Mesendoderm (in vitro differentiated cells): ENCODE results near the gene TIAM1.

Source experiments
- DNase-seq: peaks from one replicate; pipeline ENCODE4 v3.0.0; 2013
- H2AK5ac ChIP-seq: 2 replicates; pipeline ENCODE4 v1.6.1; 2013; ENCODE audit warnings: low read length, inconsistent platforms
- H2BK120ac ChIP-seq: 2 replicates; pipeline ENCODE4 v1.6.1; 2013; ENCODE audit warnings: low read depth, mild to moderate bottlenecking, low read length, moderate library complexity, mixed read lengths
- H2BK15ac ChIP-seq: replicated peaks from 2 replicates; pipeline ENCODE4 v1.6.1; 2013; ENCODE audit warnings: low read depth, mild to moderate bottlenecking, moderate library complexity
- H2BK5ac ChIP-seq: 2 replicates; pipeline ENCODE4 v1.6.1; 2013; ENCODE audit warnings: low read length, inconsistent platforms
- H3K18ac ChIP-seq: 2 replicates; pipeline ENCODE4 v1.6.1; 2013; ENCODE audit warnings: mild to moderate bottlenecking, low read length, mixed read lengths
- H3K23ac ChIP-seq: one replicate; pipeline ENCODE4 v1.6.1; 2013; ENCODE audit warnings: low read length
- H3K27ac ChIP-seq: 2 replicates; pipeline ENCODE4 v1.5.1; 2013; ENCODE audit warnings: low read depth, mild to moderate bottlenecking, inconsistent platforms, low read length, moderate library complexity
- H3K27me3 ChIP-seq: 2 replicates; pipeline ENCODE4 v1.6.1; 2013; ENCODE audit warnings: low read length, control low read depth, mild to moderate bottlenecking, inconsistent platforms; ENCODE audit not compliant: insufficient read depth, poor library complexity
- H3K36me3 ChIP-seq: 2 replicates; pipeline ENCODE4 v1.6.1; 2013; ENCODE audit warnings: low read length, inconsistent platforms; ENCODE audit not compliant: control insufficient read depth, insufficient read depth
- H3K4ac ChIP-seq: one replicate; pipeline ENCODE4 v1.6.1; 2013; ENCODE audit warnings: low read depth, mild to moderate bottlenecking, low read length, moderate library complexity
- H3K4me1 ChIP-seq: 2 replicates; pipeline ENCODE4 v1.6.1; 2013; ENCODE audit warnings: low read depth, low read length, inconsistent platforms; ENCODE audit not compliant: control insufficient read depth
- H3K4me2 ChIP-seq: 2 replicates; pipeline ENCODE4 v1.6.1; 2013; ENCODE audit warnings: low read length
- H3K4me3 ChIP-seq: 2 replicates; pipeline ENCODE4 v1.5.1; 2013; ENCODE audit warnings: mild to moderate bottlenecking, low read length
- H3K56ac ChIP-seq: one replicate; pipeline ENCODE4 v1.6.1; 2013; ENCODE audit warnings: low read length
- H3K79me1 ChIP-seq: 2 replicates; pipeline ENCODE4 v1.6.1; 2013; ENCODE audit warnings: low read length, inconsistent platforms
- H3K79me2 ChIP-seq: 2 replicates; pipeline ENCODE4 v1.6.1; 2013; ENCODE audit warnings: mild to moderate bottlenecking, low read length; ENCODE audit not compliant: control insufficient read depth, insufficient read depth
- H3K9ac ChIP-seq: 2 replicates; pipeline ENCODE4 v1.6.1; 2013; ENCODE audit warnings: low read length, inconsistent platforms
- H4K5ac ChIP-seq: one replicate; pipeline ENCODE4 v1.6.1; 2013; ENCODE audit warnings: low read length
- H4K8ac ChIP-seq: one replicate; pipeline ENCODE4 v1.6.1; 2013; ENCODE audit warnings: low read depth, mild to moderate bottlenecking, control low read depth, low read length, moderate library complexity
- WGBS: extraction: QIAGEN DNeasy Blood & Tissue Kit; methylation state at CpG from one replicate; pipeline ENCODE4 v1.1.7; 2013; ENCODE audit warnings: low lambda C conversion rate, missing lambda C conversion rate; ENCODE audit not compliant: insufficient coverage; ENCODE audit errors: extremely low coverage; 5-methylcytosine and 5-hydroxymethylcytosine counted together

Gene TIAM1

DNA sequence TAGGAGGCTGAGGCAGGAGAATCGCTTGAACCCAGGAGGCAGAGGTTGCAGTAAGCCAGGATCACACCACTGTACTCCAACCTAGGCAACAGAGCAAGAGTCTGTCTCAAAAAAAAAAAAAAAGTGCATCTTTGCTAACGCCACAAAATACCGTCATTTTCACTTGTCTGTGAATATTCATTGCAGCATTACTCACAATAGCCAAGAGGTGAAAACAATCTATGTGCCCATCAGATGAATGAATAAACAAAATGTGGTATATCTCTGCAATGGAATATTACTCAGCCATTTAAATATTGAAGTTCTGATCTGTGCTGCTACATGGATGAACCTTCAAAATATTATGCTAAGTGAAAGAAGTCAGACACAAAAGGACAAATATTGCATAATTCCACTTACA, 7.9 kb upstream of the TIAM1 start:
- H3K4me2 ChIP-seq, result no peak overlapping the region
- peaks cover 6% of the 10 kb centered on the region for H3K4me1 ChIP-seq
- H4K8ac ChIP-seq, result no peak overlapping the region
- H3K4me3 ChIP-seq, result no peak overlapping the region
- no peak overlapping the region for H2BK5ac ChIP-seq
- H3K23ac ChIP-seq, result no peak overlapping the region
- H3K4ac ChIP-seq, result no peak overlapping the region
- no peaks in the 10 kb centered on the region for H3K36me3 ChIP-seq
- no peak overlapping the region for H2BK15ac ChIP-seq
- no CpG with 5 or more reads among the region's 3 CpGs for WGBS
- DNase-seq, result no peak
- H3K56ac ChIP-seq, result no peak overlapping the region
- H3K79me2 ChIP-seq, result peaks cover 1% of the 10 kb centered on the region
- H2BK120ac ChIP-seq, result no peak overlapping the region
- no peak overlapping the region for H3K18ac ChIP-seq
- H4K5ac ChIP-seq, result no peak overlapping the region
- H3K9ac ChIP-seq, result no peak overlapping the region
- H3K27me3 ChIP-seq, result no peaks in the 10 kb centered on the region
- H3K27ac ChIP-seq, result no peak overlapping the region
- H3K79me1 ChIP-seq, result peaks cover 15% of the 10 kb centered on the region
- H2AK5ac ChIP-seq, result no peak overlapping the region

- peaks cover 15% of the 10 kb centered on the region for H3K79me1 ChIP-seq
- H3K4me1 ChIP-seq, result peaks cover 6% of the 10 kb centered on the region
- no peak overlapping the region for H2BK15ac ChIP-seq
These were observed 7.4 kb upstream of the TIAM1 start for GRCh38 chr21:31351438-31351837.

GRCh38 chr21:31349208-31349607, 5.1 kb upstream of the TIAM1 start:
- Histone ChIP-seq H3K27me3 (no peaks in the 10 kb centered on the region), H4K5ac (no peak overlapping the region), H3K4me3 (no peak overlapping the region), H2BK120ac (no peak overlapping the region), H4K8ac (no peak overlapping the region), H2AK5ac (no peak overlapping the region), H3K4me1 (peaks cover 6% of the 10 kb centered on the region), H3K27ac (no peak overlapping the region), H3K56ac (no peak overlapping the region), H3K79me2 (peaks cover 1% of the 10 kb centered on the region), H3K23ac (no peak overlapping the region), H3K18ac (no peak overlapping the region), H3K4ac (no peak overlapping the region), H3K36me3 (no peaks in the 10 kb centered on the region), H2BK5ac (no peak overlapping the region), H3K79me1 (peaks cover 14% of the 10 kb centered on the region), H2BK15ac (no peak overlapping the region), H3K9ac (no peak overlapping the region), H3K4me2 (no peak overlapping the region)
- no CpG with 5 or more reads among the region's 4 CpGs for WGBS
- DNase-seq, result no peak

More at GRCh38 chr21:31351438-31351837, 7.4 kb upstream of the TIAM1 start:
- H3K27ac ChIP-seq, result no peak overlapping the region
- H3K4me3 ChIP-seq, result no peak overlapping the region
- no CpG with 5 or more reads among the region's 5 CpGs for WGBS
- H2BK120ac ChIP-seq, result no peak overlapping the region
- no peak overlapping the region for H3K56ac ChIP-seq
- H2BK5ac ChIP-seq, result no peak overlapping the region
- H3K36me3 ChIP-seq, result no peaks in the 10 kb centered on the region
- no peak overlapping the region for H3K4ac ChIP-seq
- H3K23ac ChIP-seq, result no peak overlapping the region
- H4K8ac ChIP-seq, result no peak overlapping the region
- no peak overlapping the region for H2AK5ac ChIP-seq
- H3K4me2 ChIP-seq, result no peak overlapping the region
- peaks cover 1% of the 10 kb centered on the region for H3K79me2 ChIP-seq
- DNase-seq, result peak; percentile 84
- H4K5ac ChIP-seq, result no peak overlapping the region
- no peaks in the 10 kb centered on the region for H3K27me3 ChIP-seq
- no peak overlapping the region for H3K9ac ChIP-seq
- H3K18ac ChIP-seq, result no peak overlapping the region

DNA sequence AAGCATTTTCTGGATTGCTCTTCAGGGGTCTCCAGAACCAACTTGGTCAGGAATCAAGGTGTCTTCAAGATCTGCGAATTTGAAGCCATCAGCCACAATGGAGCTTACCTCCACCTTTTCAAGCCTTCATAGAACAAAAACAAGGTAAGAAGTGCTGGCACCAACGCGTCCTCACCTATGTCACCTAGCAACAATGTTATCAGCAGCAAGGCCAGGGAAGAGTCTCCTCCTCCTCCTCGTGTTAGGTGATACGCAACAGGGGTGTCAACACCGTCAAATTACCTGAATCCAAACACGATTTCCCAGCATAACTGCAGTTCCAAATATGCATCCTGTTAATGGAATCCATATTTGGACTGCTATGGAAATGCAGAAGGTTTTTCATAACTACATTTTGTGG, 4.1 kb upstream of the TIAM1 start:
- H3K79me1 ChIP-seq, result peaks cover 10% of the 10 kb centered on the region
- H2AK5ac ChIP-seq, result no peak overlapping the region
- no peaks in the 10 kb centered on the region for H3K36me3 ChIP-seq
- H3K79me2 ChIP-seq, result no peaks in the 10 kb centered on the region
- peak; percentile 74 for DNase-seq
- no peak overlapping the region for H2BK15ac ChIP-seq
- H4K5ac ChIP-seq, result no peak overlapping the region
- H3K4ac ChIP-seq, result no peak overlapping the region
- no peak overlapping the region for H3K18ac ChIP-seq
- no peak overlapping the region for H3K23ac ChIP-seq
- H3K4me1 ChIP-seq, result peaks cover 7% of the 10 kb centered on the region
- H3K27ac ChIP-seq, result no peak overlapping the region
- H3K4me3 ChIP-seq, result no peak overlapping the region
- H3K56ac ChIP-seq, result no peak overlapping the region
- no peak overlapping the region for H3K4me2 ChIP-seq
- no peak overlapping the region for H4K8ac ChIP-seq
- no peak overlapping the region for H2BK120ac ChIP-seq
- no peak overlapping the region for H2BK5ac ChIP-seq
- no peak overlapping the region for H3K9ac ChIP-seq
- WGBS, result no CpG with 5 or more reads among the region's 7 CpGs
- H3K27me3 ChIP-seq, result no peaks in the 10 kb centered on the region

DNA sequence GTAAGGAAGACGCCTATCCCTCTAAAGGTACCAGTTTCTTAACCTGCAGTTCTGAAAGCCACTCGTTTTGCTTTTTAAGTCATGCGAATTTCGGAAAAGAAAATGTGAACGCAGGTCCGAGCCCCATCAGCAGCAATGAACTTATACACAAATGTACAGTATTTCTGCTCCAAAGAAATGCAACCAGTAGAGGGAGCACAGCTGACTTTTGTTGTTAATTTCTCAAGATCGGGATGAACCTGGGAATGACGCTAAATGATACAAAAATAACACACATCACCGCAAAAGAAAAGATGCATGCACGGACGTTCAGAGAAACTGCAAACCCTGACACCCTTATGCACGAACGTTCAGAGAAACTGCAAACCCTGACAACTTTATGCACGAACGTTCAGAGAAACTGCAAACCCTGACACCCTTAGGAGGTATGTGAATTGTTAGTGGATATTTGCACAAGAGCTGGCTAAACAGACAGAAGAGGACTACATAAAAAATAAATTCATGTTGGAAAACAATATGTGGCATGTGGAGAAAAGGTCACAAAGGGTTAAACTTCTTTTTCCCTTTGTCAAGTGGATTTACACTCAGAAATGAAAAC, 3.5 kb upstream of the TIAM1 start:
- Histone ChIP-seq H2BK15ac (no peak overlapping the region), H3K79me2 (peaks cover 4% of the 10 kb centered on the region), H3K4me1 (peaks cover 11% of the 10 kb centered on the region), H2BK5ac (no peak overlapping the region), H3K4me2 (no peak overlapping the region), H3K79me1 (peaks cover 13% of the 10 kb centered on the region), H3K27me3 (no peaks in the 10 kb centered on the region), H3K56ac (no peak overlapping the region), H3K27ac (no peak overlapping the region), H3K23ac (no peak overlapping the region), H3K18ac (no peak overlapping the region), H3K9ac (no peak overlapping the region), H2AK5ac (no peak overlapping the region), H3K4me3 (no peak overlapping the region), H3K36me3 (no peaks in the 10 kb centered on the region), H4K8ac (no peak overlapping the region), H2BK120ac (no peak overlapping the region), H4K5ac (no peak overlapping the region), H3K4ac (no peak overlapping the region)
- no peak for DNase-seq
- no CpG with 5 or more reads among the region's 15 CpGs for WGBS

GRCh38 chr21:31346256-31346821, 2.3 kb upstream of the TIAM1 start:
- Histone ChIP-seq H3K18ac (no peak overlapping the region), H3K4me3 (no peak overlapping the region), H3K36me3 (no peaks in the 10 kb centered on the region), H3K4me1 (peaks cover 11% of the 10 kb centered on the region), H4K5ac (no peak overlapping the region), H3K9ac (no peak overlapping the region), H2BK120ac (no peak overlapping the region), H3K4ac (no peak overlapping the region), H3K27me3 (no peaks in the 10 kb centered on the region), H3K27ac (no peak overlapping the region), H3K4me2 (no peak overlapping the region), H3K23ac (no peak overlapping the region), H2AK5ac (no peak overlapping the region), H3K79me1 (peaks cover 14% of the 10 kb centered on the region), H3K79me2 (peaks cover 5% of the 10 kb centered on the region), H4K8ac (no peak overlapping the region), H2BK15ac (no peak overlapping the region), H3K56ac (no peak overlapping the region), H2BK5ac (no peak overlapping the region)
- no peak for DNase-seq
- no CpG with 5 or more reads among the region's 14 CpGs for WGBS
